GM23338 (cell line): ENCODE data around the gene SLC25A22.

Experiments used
- CREB1 ChIP-seq: fragments of 250-450 bp; sonication (Bioruptor Pico); IDR thresholded peaks from 2 replicates; pipeline ENCODE4 v1.5.0; 2020; ENCODE audit warnings: low read depth, mild to moderate bottlenecking, moderate library complexity
- CTCF ChIP-seq, 2 experiments: fragments of 200-600 bp in 1 of 2; sonication (generic) in 1 of 2; conservative IDR thresholded peaks; 2 replicates each; pipeline versions ENCODE4 v1.5.1 to v1.6.1; 2016 to 2017; ENCODE audit warnings: antibody characterized with exemption in 2 of 2, low read depth in 2 of 2, mild to moderate bottlenecking in 2 of 2, moderate library complexity in 1 of 2
- ETS1 ChIP-seq: IDR thresholded peaks from 2 replicates; pipeline ENCODE4 v1.6.1; 2016; ENCODE audit warnings: antibody characterized with exemption
- EZH2 ChIP-seq: fragments of 200-600 bp; sonication (generic); IDR thresholded peaks from one replicate; pipeline ENCODE4 v1.8.0; 2017; ENCODE audit warnings: antibody characterized with exemption, mild to moderate bottlenecking, low read depth; ENCODE audit not compliant: unreplicated experiment
- EZH2phosphoT487 ChIP-seq: fragments of 200-600 bp; sonication (generic); IDR thresholded peaks from one replicate; pipeline ENCODE4 v1.8.1; 2018; ENCODE audit warnings: antibody characterized with exemption; ENCODE audit not compliant: unreplicated experiment
- JUNB ChIP-seq: IDR thresholded peaks from one replicate; pipeline ENCODE4 v1.6.1; 2016; ENCODE audit warnings: antibody characterized with exemption; ENCODE audit not compliant: unreplicated experiment
- NANOG ChIP-seq: IDR thresholded peaks from 2 replicates; pipeline ENCODE4 v1.6.1; 2016; ENCODE audit warnings: antibody characterized with exemption, borderline replicate concordance
- POLR2AphosphoS5 ChIP-seq: IDR thresholded peaks from 2 replicates; pipeline ENCODE4 v1.6.1; 2016; ENCODE audit warnings: antibody characterized with exemption, low read depth
- REST ChIP-seq: IDR thresholded peaks from one replicate; pipeline ENCODE4 v1.6.1; 2018; ENCODE audit warnings: antibody characterized with exemption; ENCODE audit not compliant: unreplicated experiment
- ZNF331 ChIP-seq: fragments of 250-450 bp; sonication (Bioruptor Pico); IDR thresholded peaks from 2 replicates; pipeline ENCODE4 v1.5.0; 2020; ENCODE audit warnings: low read depth, mild to moderate bottlenecking, moderate library complexity

- TF ChIP-seq CTCF (conservative IDR thresholded peaks at IDR 0.05; ENCODE audit: low read depth in 2 of 2) (no peak), EZH2 (no peak), CREB1 (CRISPR knock-in tag) (no peak), POLR2AphosphoS5 (no peak), ZNF331 (no peak), EZH2phosphoT487 (no peak), NANOG (no peak), ETS1 (no peak), REST (no peak), JUNB (no peak)
Measured at GRCh38 chr11:749731-750130, 48.4 kb downstream of the SLC25A22 start.
